K562 (cell line): ENCODE data around the gene LATS2. TPM values are rescaled to one million over a fixed set of nuclear protein-coding genes. Genes with fewer than 3 reads are reported as not detected.

Experiments used
- ATAC-seq: fragments of 200-7000 bp; cut with Tn5 transposase; 3 replicates; pipeline ENCODE4 v1.9.1; 2020; ENCODE audit warnings: moderate library complexity
- BruUV-seq: library from RNA; stranded (reverse); fragments of 400-500 nt; replicated peaks from 2 replicates; lab custom pipeline; 2021; lab: Mats Ljungman, UMichigan
- CTCF ChIA-PET: fragments of 300-600 bp; formaldehyde crosslinking; extraction: SDS; loops from one replicate; lab custom pipeline; 2021; ENCODE audit warnings: low intra/inter-chr PET ratio; lab: Yijun Ruan, JAX
- POLR2A ChIA-PET: fragments of 300-600, 350-650 bp; sonication (Branson Sonifier 250); formaldehyde crosslinking; extraction: SDS; loops from one replicate; lab custom pipeline; 2021; ENCODE audit warnings: antibody characterized with exemption, inconsistent platforms; lab: Yijun Ruan, JAX
- DNase-seq, 4 experiments: peaks; one replicate each; pipeline versions ENCODE4 v3.0.0 to v3.0.0-alpha.2; 2011 to 2018; ENCODE audit warnings: low spot score in 3 of 4, mixed read lengths in 3 of 4; ENCODE audit errors: extremely low read depth in 1 of 4
- FAIRE-seq: peaks from 2 replicates; lab custom pipeline; 2011; peaks lifted over from hg19 to GRCh38; lab: Jason Lieb, UNC
- H2AFZ ChIP-seq: 2 replicates; pipeline ENCODE4 v1.6.0; 2011; ENCODE audit warnings: low read depth, low read length, control low read depth, inconsistent platforms
- H3K27ac ChIP-seq: fragments of 200-600 bp; 3 replicates; pipeline ENCODE4 v1.8.0; 2011; ENCODE audit warnings: low read depth, mild to moderate bottlenecking, control low read depth, inconsistent platforms, low read length, moderate library complexity, mixed read lengths; ENCODE audit errors: extremely low read depth
- H3K27me3 ChIP-seq, 2 experiments: fragments of 300-600 bp in 1 of 2; 2 replicates in 1 of 2; 3 replicates in 1 of 2; pipeline versions ENCODE4 v1.6.0 to v1.8.0; 2011; ENCODE audit warnings: inconsistent platforms in 2 of 2, low read length in 2 of 2, mild to moderate bottlenecking in 1 of 2, mixed read lengths in 1 of 2, moderate library complexity in 1 of 2; ENCODE audit not compliant: control insufficient read depth in 2 of 2, insufficient read depth in 2 of 2
- H3K36me3 ChIP-seq: fragments of 300-600 bp; 3 replicates; pipeline ENCODE4 v1.8.0; 2011; ENCODE audit warnings: mild to moderate bottlenecking, low read length, inconsistent platforms; ENCODE audit not compliant: control insufficient read depth, insufficient read depth
- H3K4me1 ChIP-seq, 2 experiments: fragments of 200-600 bp in 1 of 2; replicated peaks in 1 of 2; 2 replicates in 1 of 2; 3 replicates in 1 of 2; pipeline versions ENCODE4 v1.5.1 to v1.8.0; 2011; ENCODE audit warnings: inconsistent platforms in 2 of 2, low read length in 2 of 2, mild to moderate bottlenecking in 1 of 2, mixed read lengths in 1 of 2, moderate library complexity in 1 of 2; ENCODE audit not compliant: control insufficient read depth in 2 of 2, insufficient read depth in 2 of 2
- H3K4me2 ChIP-seq: 2 replicates; pipeline ENCODE4 v1.6.1; 2011; ENCODE audit warnings: low read length, control low read depth, inconsistent platforms, mixed read lengths; ENCODE audit not compliant: insufficient read depth
- H3K4me3 ChIP-seq: fragments of 200-600 bp; sonication (generic), shearing (Covaris generic); 2 replicates; pipeline ENCODE4 v1.5.1; 2016; ENCODE audit warnings: control low read depth, inconsistent platforms
- H3K79me2 ChIP-seq: fragments of 200-600 bp; 3 replicates; pipeline ENCODE4 v1.8.0; 2011; ENCODE audit warnings: low read length, inconsistent platforms; ENCODE audit not compliant: control insufficient read depth, insufficient read depth
- H3K9ac ChIP-seq, 2 experiments: 2 replicates each; pipeline versions ENCODE4 v1.6.0 to v1.6.1; 2011; ENCODE audit warnings: low read depth in 2 of 2, low read length in 2 of 2, control low read depth in 1 of 2, inconsistent platforms in 1 of 2, mild to moderate bottlenecking in 1 of 2, mixed read lengths in 1 of 2; ENCODE audit not compliant: insufficient read depth in 1 of 2
- H3K9me1 ChIP-seq: one replicate; pipeline ENCODE4 v1.6.0; 2011; ENCODE audit warnings: inconsistent platforms, mild to moderate bottlenecking, low read length, moderate library complexity; ENCODE audit not compliant: control insufficient read depth, insufficient read depth
- H3K9me3 ChIP-seq: replicated peaks from 2 replicates; pipeline ENCODE4 v1.5.1; 2011; ENCODE audit warnings: low read depth, low read length, inconsistent platforms; ENCODE audit not compliant: control insufficient read depth, insufficient read depth
- H4K20me1 ChIP-seq: replicated peaks from 2 replicates; pipeline ENCODE4 v1.6.1; 2011; ENCODE audit warnings: low read length, inconsistent platforms, mixed read lengths; ENCODE audit not compliant: control insufficient read depth, insufficient read depth
- EGR1 ChIP-seq: fragments of 450-650 bp; conservative IDR thresholded peaks from 2 replicates; pipeline ENCODE4 v1.6.1; 2017; ENCODE audit warnings: mild to moderate bottlenecking
- ELF2 ChIP-seq: fragments of 250-450 bp; sonication (Bioruptor Pico); IDR thresholded peaks from 2 replicates; pipeline ENCODE4 v1.5.0; 2021; ENCODE audit warnings: mild to moderate bottlenecking
- HNRNPH1 ChIP-seq: fragments of 200-400 bp; formaldehyde crosslinking; optimal IDR thresholded peaks from 2 replicates; pipeline ENCODE3; 2017; ENCODE audit warnings: low read depth, mild to moderate bottlenecking, low read length, moderate library complexity
- KLF16 ChIP-seq: IDR thresholded peaks from 2 replicates; pipeline ENCODE4 v1.6.1; 2016; ENCODE audit warnings: antibody characterized with exemption
- NRF1 ChIP-seq, 2 experiments: fragments of 450-650 bp; IDR thresholded peaks in 1 of 2; conservative IDR thresholded peaks in 1 of 2; 2 replicates each; pipeline ENCODE4 v1.6.1; 2014; ENCODE audit warnings: mild to moderate bottlenecking in 2 of 2
- ZNF57 ChIP-seq: fragments of 450-650 bp; formaldehyde crosslinking; IDR thresholded peaks from 2 replicates; pipeline ENCODE4 v1.4.0; 2020; ENCODE audit warnings: mild to moderate bottlenecking, moderate library complexity
- ZNF77 ChIP-seq: fragments of 250-450 bp; sonication (Bioruptor Pico); IDR thresholded peaks from 2 replicates; pipeline ENCODE4 v1.5.0; 2020
- ZSCAN29 ChIP-seq: fragments of 450-650 bp; IDR thresholded peaks from 2 replicates; pipeline ENCODE4 v1.6.1; 2017
- WGBS: fragments of 100-300 bp; shearing (Covaris generic); methylation state at CpG from one replicate; pipeline ENCODE4 v1.1.6; 2016; ENCODE audit warnings: low coverage, mixed read lengths; ENCODE audit not compliant: insufficient coverage; ENCODE audit errors: missing lambda C conversion rate; 5-methylcytosine and 5-hydroxymethylcytosine counted together
- in situ Hi-C: fragments of 300-500 bp; cut with MboI; formaldehyde crosslinking; loops from 4 replicates; pipeline ENCODE4 v1.15.0; 2018; ENCODE audit warnings: inconsistent platforms, mixed read lengths
- intact Hi-C: fragments of 100-400 bp; cut with micrococcal nuclease; formaldehyde crosslinking; loops from 2 replicates; pipeline ENCODE4 v1.14.2; 2022
- polyA plus RNA-seq, 8 experiments: library from polyadenylated mRNA; depleted of rRNA in 4 of 8; stranded (reverse) in 5 of 8; unstranded in 3 of 8; fragments of >200 nt; fragmentation: Nextera tagmentation in 2 of 8; fragmentation: Illumina TruSeq in 1 of 8; extraction: Ambion mirVana in 2 of 8; extraction: Trizol in 1 of 8; gene quantifications; 2 replicates each; pipeline versions ENCODE4 v1.2.1 to v1.2.3, GENCODE V29; 2011 to 2014; ENCODE audit warnings: inconsistent platforms in 1 of 8, missing spikeins in 1 of 8
- total RNA-seq, 7 experiments: library from RNA; depleted of rRNA in 6 of 7; stranded (reverse); fragments of >200 nt in 6 of 7; fragmentation: Illumina TruSeq in 2 of 7; extraction: Trizol in 2 of 7; gene quantifications; 2 replicates each; pipeline versions ENCODE4 v1.2.1 to v1.2.3, GENCODE V29; 2011 to 2021; ENCODE audit warnings: low replicate concordance in 1 of 7
- TF ChIP-seq, protein P1 (sequence below): conservative IDR thresholded peaks from 2 replicates; pipeline ENCODE4 v1.6.1; 2011; ENCODE audit warnings: low read depth, mild to moderate bottlenecking, low read length; ENCODE audit not compliant: control insufficient read depth
- TF ChIP-seq, protein P2 (sequence below): fragments of 250-450 bp; sonication (Bioruptor Pico); IDR thresholded peaks from 2 replicates; pipeline ENCODE4 v1.5.1; 2021; ENCODE audit warnings: mild to moderate bottlenecking
- TF ChIP-seq, protein P3 (sequence below): fragments of 250-450 bp; sonication (Bioruptor Pico); IDR thresholded peaks from 2 replicates; pipeline ENCODE4 v1.4.0; 2020; ENCODE audit warnings: mild to moderate bottlenecking

LATS2 gene
- total and polyA plus RNA-seq, 9 of the 15 experiments (the other 6 are each of a cell fraction or from before 2014, with no cell fraction given), result 0.18 to 3.7 (median 0.76) TPM

DNA sequence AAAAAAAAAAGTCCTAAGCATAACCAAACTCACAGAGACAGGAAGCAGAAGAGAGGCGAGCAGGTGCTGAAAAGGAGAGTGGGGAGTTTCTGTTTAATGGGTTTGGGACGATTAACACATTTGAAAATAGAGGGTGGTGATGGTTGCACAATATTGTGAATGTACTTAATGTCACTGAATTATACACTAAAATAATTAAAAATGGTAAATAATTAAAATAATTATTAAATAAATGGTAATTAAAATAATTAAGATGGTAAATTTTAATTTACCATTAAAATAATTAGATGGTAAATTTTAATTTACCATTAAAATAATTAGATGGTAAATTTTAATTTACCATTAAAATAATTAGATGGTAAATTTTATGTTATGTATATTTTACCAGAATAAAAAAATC is 84.0 kb downstream of the LATS2 start:
- no peak for FAIRE-seq

DNA sequence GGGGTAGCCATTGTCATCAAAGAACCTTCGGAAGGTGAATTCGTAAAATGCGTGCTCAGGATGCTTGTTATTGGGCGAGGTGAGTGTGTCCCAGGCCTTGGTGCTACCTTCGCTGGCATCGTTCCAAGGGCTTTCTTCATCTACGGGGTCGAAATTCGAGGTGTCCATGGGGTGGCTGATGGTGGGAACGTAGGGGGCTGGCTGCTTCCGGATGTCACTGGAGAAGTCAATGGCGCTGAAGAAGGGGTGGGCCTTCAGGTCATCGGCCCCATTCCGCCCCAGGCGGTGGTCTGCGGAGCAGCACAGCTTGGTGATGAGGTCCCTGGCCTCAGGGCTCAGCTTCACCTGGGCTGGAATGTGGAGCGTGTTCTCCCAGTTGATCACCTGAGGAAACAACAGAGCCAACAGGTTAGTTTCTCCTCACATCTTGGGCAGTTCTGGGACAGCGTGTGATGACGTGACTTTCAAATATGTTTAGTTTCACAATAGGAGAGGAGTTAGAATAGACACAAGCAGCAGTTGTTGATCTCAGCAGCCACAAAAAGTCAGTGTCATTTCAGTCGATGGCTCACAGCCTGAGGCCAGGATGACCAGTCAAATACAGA is 86.3 kb downstream of the LATS2 start:
- Histone ChIP-seq H3K27ac (no peak overlapping the region), H4K20me1 (no peaks in the 10 kb centered on the region), H3K4me1 (no peaks in the 10 kb centered on the region), H3K27me3 (no peaks in the 10 kb centered on the region), H3K79me2 (no peaks in the 10 kb centered on the region), H3K4me2 (no peak overlapping the region), H3K9me1 (no peaks in the 10 kb centered on the region), H3K4me3 (no peak overlapping the region), H3K9me3 (no peaks in the 10 kb centered on the region), H2AFZ (no peak overlapping the region), H3K9ac (no peak overlapping the region), H3K36me3 (no peaks in the 10 kb centered on the region)
- ATAC-seq, result no peak
- FAIRE-seq, result no peak
- ChIA-PET POLR2A (no interaction called here), CTCF (no interaction called here)
- in situ Hi-C loops, result no loop called here
- intact Hi-C loops, result no loop called here
- 77% methylated on average over 12 of the region's 20 CpGs for WGBS
- BruUV-seq, result no TSS peak
- no peak for DNase-seq
- TF ChIP-seq ZSCAN29 (no peak), HNRNPH1 (no peak), EGR1 (no peak), ZNF57 (no peak), KLF16 (no peak), NRF1 (conservative IDR thresholded peaks at IDR 0.05 in 1 of 2, IDR thresholded peaks at IDR 0.05 in 1 of 2) (no peak), ZNF77 (CRISPR knock-in tag) (no peak)
- TF ChIP-seq, protein P1, sequence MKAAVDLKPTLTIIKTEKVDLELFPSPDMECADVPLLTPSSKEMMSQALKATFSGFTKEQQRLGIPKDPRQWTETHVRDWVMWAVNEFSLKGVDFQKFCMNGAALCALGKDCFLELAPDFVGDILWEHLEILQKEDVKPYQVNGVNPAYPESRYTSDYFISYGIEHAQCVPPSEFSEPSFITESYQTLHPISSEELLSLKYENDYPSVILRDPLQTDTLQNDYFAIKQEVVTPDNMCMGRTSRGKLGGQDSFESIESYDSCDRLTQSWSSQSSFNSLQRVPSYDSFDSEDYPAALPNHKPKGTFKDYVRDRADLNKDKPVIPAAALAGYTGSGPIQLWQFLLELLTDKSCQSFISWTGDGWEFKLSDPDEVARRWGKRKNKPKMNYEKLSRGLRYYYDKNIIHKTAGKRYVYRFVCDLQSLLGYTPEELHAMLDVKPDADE, result no peak
- TF ChIP-seq, protein P2, sequence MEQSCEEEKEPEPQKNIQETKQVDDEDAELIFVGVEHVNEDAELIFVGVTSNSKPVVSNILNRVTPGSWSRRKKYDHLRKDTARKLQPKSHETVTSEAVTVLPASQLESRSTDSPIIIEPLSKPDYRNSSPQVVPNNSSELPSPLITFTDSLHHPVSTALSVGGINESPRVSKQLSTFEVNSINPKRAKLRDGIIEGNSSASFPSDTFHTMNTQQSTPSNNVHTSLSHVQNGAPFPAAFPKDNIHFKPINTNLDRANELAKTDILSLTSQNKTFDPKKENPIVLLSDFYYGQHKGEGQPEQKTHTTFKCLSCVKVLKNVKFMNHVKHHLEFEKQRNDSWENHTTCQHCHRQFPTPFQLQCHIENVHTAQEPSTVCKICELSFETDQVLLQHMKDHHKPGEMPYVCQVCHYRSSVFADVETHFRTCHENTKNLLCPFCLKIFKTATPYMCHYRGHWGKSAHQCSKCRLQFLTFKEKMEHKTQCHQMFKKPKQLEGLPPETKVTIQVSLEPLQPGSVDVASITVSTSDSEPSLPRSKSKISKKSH (CRISPR knock-in tag), result no peak
- TF ChIP-seq, protein P3, sequence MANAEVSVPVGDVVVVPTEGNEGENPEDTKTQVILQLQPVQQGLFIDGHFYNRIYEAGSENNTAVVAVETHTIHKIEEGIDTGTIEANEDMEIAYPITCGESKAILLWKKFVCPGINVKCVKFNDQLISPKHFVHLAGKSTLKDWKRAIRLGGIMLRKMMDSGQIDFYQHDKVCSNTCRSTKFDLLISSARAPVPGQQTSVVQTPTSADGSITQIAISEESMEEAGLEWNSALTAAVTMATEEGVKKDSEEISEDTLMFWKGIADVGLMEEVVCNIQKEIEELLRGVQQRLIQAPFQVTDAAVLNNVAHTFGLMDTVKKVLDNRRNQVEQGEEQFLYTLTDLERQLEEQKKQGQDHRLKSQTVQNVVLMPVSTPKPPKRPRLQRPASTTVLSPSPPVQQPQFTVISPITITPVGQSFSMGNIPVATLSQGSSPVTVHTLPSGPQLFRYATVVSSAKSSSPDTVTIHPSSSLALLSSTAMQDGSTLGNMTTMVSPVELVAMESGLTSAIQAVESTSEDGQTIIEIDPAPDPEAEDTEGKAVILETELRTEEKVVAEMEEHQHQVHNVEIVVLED (CRISPR knock-in tag), result no peak

More for the DNA sequence above, 84.0 kb downstream of the LATS2 start:
- Histone ChIP-seq H3K4me3 (no peak overlapping the region), H3K9ac (no peak overlapping the region), H3K27me3 (no peaks in the 10 kb centered on the region), H3K9me1 (no peaks in the 10 kb centered on the region), H3K9me3 (no peaks in the 10 kb centered on the region), H3K4me1 (no peaks in the 10 kb centered on the region), H3K36me3 (no peaks in the 10 kb centered on the region), H3K4me2 (no peak overlapping the region), H3K79me2 (no peaks in the 10 kb centered on the region), H2AFZ (no peak overlapping the region), H3K27ac (no peak overlapping the region), H4K20me1 (no peaks in the 10 kb centered on the region)
- no peak for DNase-seq
- no peak for TF ChIP-seq ELF2 (CRISPR knock-in tag)
- 30% methylated on average over 2 of the region's 2 CpGs for WGBS
- ChIA-PET POLR2A (no interaction called here), CTCF (no interaction called here)
- in situ Hi-C loops, result no loop called here
- no TSS peak for BruUV-seq
- intact Hi-C loops, result no loop called here
- ATAC-seq, result no peak
